Left ventricle myocardium inferior (tissue), 1 donor: Measurements from ENCODE around the gene ELFN1. TPM values are rescaled to one million over a fixed set of nuclear protein-coding genes. Genes with fewer than 3 reads are reported as not detected.

Experiments used
- DNase-seq: peaks from one replicate; pipeline ENCODE4 v3.0.0-alpha.2; 2020
- H3K27ac ChIP-seq: fragments of 200-600 bp; replicated peaks from 2 replicates; pipeline ENCODE4 v1.8.0; 2021
- H3K27me3 ChIP-seq: fragments of 200-600 bp; 2 replicates; pipeline ENCODE4 v1.8.0; 2021; ENCODE audit warnings: low read depth
- H3K36me3 ChIP-seq: fragments of 200-600 bp; 2 replicates; pipeline ENCODE4 v1.8.0; 2021
- H3K4me1 ChIP-seq: fragments of 200-600 bp; 2 replicates; pipeline ENCODE4 v1.8.0; 2021
- H3K4me3 ChIP-seq: fragments of 200-600 bp; 2 replicates; pipeline ENCODE4 v1.8.0; 2021; ENCODE audit warnings: mild to moderate bottlenecking, moderate library complexity
- H3K9me3 ChIP-seq: fragments of 200-600 bp; replicated peaks from 2 replicates; pipeline ENCODE4 v1.8.0; 2021
- CTCF ChIP-seq: fragments of 200-600 bp; IDR thresholded peaks from 2 replicates; pipeline ENCODE4 v1.8.0; 2021; ENCODE audit warnings: antibody characterized with exemption, mild to moderate bottlenecking, borderline replicate concordance
- intact Hi-C: fragments of 100-400 bp; cut with micrococcal nuclease; formaldehyde crosslinking; loops from one replicate; pipeline ENCODE4 v1.11.0; 2022
- total RNA-seq: library from RNA; stranded (reverse); fragmentation: NEBNext Ultra II Directional; extraction: Animal tissue kit (Norgen Biotek cat#: 25700); gene quantifications from one replicate; pipeline ENCODE4 v1.2.1, GENCODE V29; 2021
- donor health status: DM: no; HTN: yes; CAD: no; lungs with severe emphysema.

ELFN1 gene
- total RNA-seq, 1 donor from 2014 or later = 10.5 TPM

- Histone ChIP-seq H3K27ac (no peak overlapping the region), H3K4me3 (no peak overlapping the region), H3K4me1 (peaks cover 46% of the 10 kb centered on the region), H3K9me3 (no peaks in the 10 kb centered on the region), H3K36me3 (no peaks in the 10 kb centered on the region), H3K27me3 (peaks cover 88% of the 10 kb centered on the region)
- intact Hi-C loops = no loop called here
- no peak for TF ChIP-seq CTCF
- no peak for DNase-seq
These were observed 1.7 kb downstream of the ELFN1 start for GRCh38 chr7:1671594-1672451.

GRCh38 chr7:1672851-1673486, 2.9 kb downstream of the ELFN1 start:
- intact Hi-C loops = no loop called here
- H3K27me3 ChIP-seq = peaks cover 77% of the 10 kb centered on the region
- no peak for DNase-seq
- peaks cover 34% of the 10 kb centered on the region for H3K4me1 ChIP-seq
- no peak overlapping the region for H3K27ac ChIP-seq
- H3K36me3 ChIP-seq = no peaks in the 10 kb centered on the region
- H3K9me3 ChIP-seq = no peaks in the 10 kb centered on the region
- H3K4me3 ChIP-seq = no peak overlapping the region
- TF ChIP-seq CTCF = no peak

DNA sequence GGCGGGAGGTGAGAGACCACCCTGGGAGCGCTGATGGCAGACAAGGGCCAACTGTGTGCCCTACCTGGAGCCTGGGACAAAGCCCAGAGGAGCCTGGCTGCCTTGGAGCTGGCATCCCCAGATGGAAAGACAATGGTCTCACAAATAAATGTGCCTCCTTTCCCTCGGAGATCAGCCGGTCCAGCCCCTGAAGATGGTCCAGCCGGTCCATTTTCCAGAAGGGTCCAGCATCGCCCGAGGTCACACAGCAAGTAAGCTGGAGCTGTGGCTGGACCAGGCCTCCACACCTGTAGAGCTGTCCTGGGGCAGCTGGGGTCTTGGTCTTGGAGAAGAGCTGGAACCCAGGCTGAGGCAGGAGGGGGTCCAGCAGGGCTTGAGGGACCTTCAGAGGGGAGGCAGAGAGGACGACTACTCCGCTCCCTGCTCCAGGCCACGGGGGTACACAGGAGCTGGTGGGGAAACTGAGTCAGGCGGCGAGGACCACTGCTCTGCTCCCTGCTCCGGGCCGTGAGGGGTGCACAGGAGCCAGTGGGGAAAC, 3.6 kb downstream of the ELFN1 start:
- Histone ChIP-seq H3K27me3 (peaks cover 72% of the 10 kb centered on the region), H3K27ac (no peak overlapping the region), H3K9me3 (no peaks in the 10 kb centered on the region), H3K36me3 (no peaks in the 10 kb centered on the region), H3K4me3 (no peak overlapping the region), H3K4me1 (peaks cover 27% of the 10 kb centered on the region)
- DNase-seq = no peak
- intact Hi-C loops = no loop called here
- TF ChIP-seq CTCF = no peak

GRCh38 chr7:1674161-1675035, 4.3 kb downstream of the ELFN1 start:
- Histone ChIP-seq H3K4me1 (peaks cover 20% of the 10 kb centered on the region), H3K9me3 (no peaks in the 10 kb centered on the region), H3K27ac (no peak overlapping the region), H3K4me3 (no peak overlapping the region), H3K27me3 (peaks cover 64% of the 10 kb centered on the region), H3K36me3 (no peaks in the 10 kb centered on the region)
- TF ChIP-seq CTCF = no peak
- intact Hi-C loops = no loop called here
- DNase-seq = no peak

DNA sequence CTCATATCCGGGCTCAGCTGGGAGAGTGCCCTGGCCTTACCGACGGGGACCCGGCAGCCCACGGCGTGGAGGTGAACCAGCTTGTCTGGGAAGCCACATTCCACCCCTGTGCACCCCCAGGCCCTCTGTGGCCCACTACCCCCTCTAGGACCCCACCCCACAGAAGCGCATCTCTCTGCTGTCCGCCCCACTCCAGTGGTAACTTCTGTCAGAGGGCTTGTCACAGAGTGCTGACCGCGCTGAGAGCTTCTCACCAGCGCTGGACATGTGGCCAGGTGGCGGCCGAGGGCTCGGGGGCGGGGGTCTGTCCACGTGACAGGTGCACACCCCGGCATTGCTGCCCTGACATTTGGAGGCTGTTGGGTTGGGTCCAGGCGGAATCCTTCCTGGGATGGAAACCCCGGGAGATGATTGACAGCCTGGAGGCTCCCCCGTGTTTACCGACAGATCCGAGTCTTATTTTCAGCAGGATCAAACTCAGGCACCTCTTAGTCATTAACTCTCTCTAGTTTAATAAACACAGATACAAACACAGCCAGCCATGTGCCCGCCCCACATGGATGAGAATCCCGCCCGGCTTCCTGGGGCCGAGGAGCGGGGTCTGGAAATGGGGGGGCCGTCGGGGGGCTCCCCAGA, 5.1 kb downstream of the ELFN1 start:
- Histone ChIP-seq H3K9me3 (no peaks in the 10 kb centered on the region), H3K36me3 (no peaks in the 10 kb centered on the region), H3K4me3 (no peak overlapping the region), H3K27ac (no peak overlapping the region), H3K4me1 (peaks cover 12% of the 10 kb centered on the region), H3K27me3 (peaks cover 56% of the 10 kb centered on the region)
- no peak for TF ChIP-seq CTCF
- DNase-seq = no peak
- intact Hi-C loops = no loop called here
